SJCRH30 (cell line): ENCODE data around the gene SLC6A18. TPM values are rescaled to one million over a fixed set of nuclear protein-coding genes. Genes with fewer than 3 reads are reported as not detected.

Experiments
- DNase-seq, 2 experiments: peaks; one replicate each; pipeline ENCODE4 v3.0.0-alpha.2; 2015 to 2020
- H3K27ac ChIP-seq: fragments of 250-450 bp; sonication (Bioruptor Pico); 2 replicates; pipeline ENCODE4 v1.5.1; 2020; ENCODE audit warnings: mild to moderate bottlenecking, moderate library complexity
- H3K27me3 ChIP-seq: fragments of 250-450 bp; sonication (Bioruptor Pico); 2 replicates; pipeline ENCODE4 v1.5.1; 2020; ENCODE audit warnings: mild to moderate bottlenecking, moderate library complexity
- H3K36me3 ChIP-seq: fragments of 250-450 bp; sonication (Bioruptor Pico); 2 replicates; pipeline ENCODE4 v1.5.1; 2020; ENCODE audit warnings: mild to moderate bottlenecking, moderate library complexity
- H3K4me1 ChIP-seq: fragments of 250-450 bp; sonication (Bioruptor Pico); 2 replicates; pipeline ENCODE4 v1.5.1; 2020; ENCODE audit warnings: mild to moderate bottlenecking, moderate library complexity
- H3K4me3 ChIP-seq: fragments of 250-450 bp; sonication (Bioruptor Pico); 2 replicates; pipeline ENCODE4 v1.5.1; 2020; ENCODE audit warnings: mild to moderate bottlenecking, moderate library complexity
- H3K9me3 ChIP-seq: fragments of 250-450 bp; sonication (Bioruptor Pico); replicated peaks from 2 replicates; pipeline ENCODE4 v1.5.1; 2020; ENCODE audit warnings: mild to moderate bottlenecking, moderate library complexity
- total RNA-seq: library from RNA; depleted of rRNA; stranded (reverse); fragments of >200 nt; shearing (Covaris generic); gene quantifications from 2 replicates; pipeline ENCODE4 v1.2.3, GENCODE V29; 2014

SLC6A18 gene
- total RNA-seq, 1 experiment from 2014 or later, result not detected

- no peaks in the 10 kb centered on the region for H3K27me3 ChIP-seq
These were observed 10.8 kb upstream of the SLC6A18 start for GRCh38 chr5:1214163-1214935.

DNA sequence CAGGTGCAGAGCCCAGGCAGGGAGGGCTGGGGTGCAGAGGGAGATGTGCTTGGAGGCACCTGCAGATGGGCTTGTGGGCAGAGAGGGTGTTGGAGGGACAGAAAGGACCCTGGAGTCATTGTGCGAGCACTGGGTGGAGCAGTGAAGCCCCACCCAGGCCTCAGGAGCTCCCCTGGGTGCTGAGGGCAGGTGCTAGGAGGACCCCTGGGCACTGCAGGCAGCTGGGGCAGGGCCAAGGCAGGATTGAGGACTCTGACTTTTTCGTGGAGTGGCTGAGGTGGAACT, 10.3 kb upstream of the SLC6A18 start:
- Histone ChIP-seq H3K4me3 (no peak overlapping the region), H3K36me3 (no peaks in the 10 kb centered on the region), H3K27ac (no peak overlapping the region), H3K27me3 (no peaks in the 10 kb centered on the region), H3K9me3 (no peaks in the 10 kb centered on the region), H3K4me1 (no peaks in the 10 kb centered on the region)
- no peak for DNase-seq

More at GRCh38 chr5:1214163-1214935, 10.8 kb upstream of the SLC6A18 start:
- no peaks in the 10 kb centered on the region for H3K9me3 ChIP-seq
- no peaks in the 10 kb centered on the region for H3K4me1 ChIP-seq
- no peak overlapping the region for H3K4me3 ChIP-seq
- H3K27ac ChIP-seq, result no peak overlapping the region
- no peaks in the 10 kb centered on the region for H3K36me3 ChIP-seq
- DNase-seq, result no peak

- no peak overlapping the region for H3K4me3 ChIP-seq
- H3K4me1 ChIP-seq, result no peaks in the 10 kb centered on the region
- no peaks in the 10 kb centered on the region for H3K27me3 ChIP-seq
- no peaks in the 10 kb centered on the region for H3K9me3 ChIP-seq
- no peak overlapping the region for H3K27ac ChIP-seq
- DNase-seq, result no peak
- H3K36me3 ChIP-seq, result no peaks in the 10 kb centered on the region
These were observed 9.7 kb upstream of the SLC6A18 start for GRCh38 chr5:1215320-1216096.

DNA sequence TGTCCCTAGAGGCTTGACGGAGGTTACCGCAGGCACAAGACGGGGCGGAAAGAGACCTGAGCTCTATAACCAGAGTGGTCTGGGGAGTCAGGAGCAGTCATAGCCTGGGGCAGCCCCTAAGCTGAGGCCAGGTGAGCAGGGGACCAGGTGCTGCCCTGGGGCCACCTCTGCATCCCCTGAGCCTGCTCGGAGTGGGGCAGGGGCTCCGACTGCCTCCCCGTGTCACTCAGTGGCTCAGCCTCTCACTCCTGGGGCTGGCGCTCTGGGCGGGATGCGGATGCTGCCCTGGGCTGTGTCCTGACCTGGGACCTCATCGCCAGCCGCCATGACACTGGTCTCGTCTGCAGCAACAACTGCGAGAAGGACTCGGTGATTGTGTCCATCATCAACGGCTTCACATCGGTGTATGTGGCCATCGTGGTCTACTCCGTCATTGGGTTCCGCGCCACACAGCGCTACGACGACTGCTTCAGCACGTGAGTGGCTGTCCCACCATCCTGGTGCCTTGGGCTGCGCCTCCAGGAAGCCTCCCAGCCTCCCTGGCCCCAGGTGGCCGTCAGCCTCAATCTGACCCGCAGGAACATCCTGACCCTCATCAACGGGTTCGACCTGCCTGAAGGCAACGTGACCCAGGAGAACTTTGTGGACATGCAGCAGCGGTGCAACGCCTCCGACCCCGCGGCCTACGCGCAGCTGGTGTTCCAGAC, 8.8 kb upstream of the SLC6A18 start:
- H3K4me3 ChIP-seq, result no peak overlapping the region
- no peaks in the 10 kb centered on the region for H3K9me3 ChIP-seq
- no peak overlapping the region for H3K27ac ChIP-seq
- no peaks in the 10 kb centered on the region for H3K27me3 ChIP-seq
- H3K4me1 ChIP-seq, result no peaks in the 10 kb centered on the region
- no peak for DNase-seq
- H3K36me3 ChIP-seq, result no peaks in the 10 kb centered on the region

GRCh38 chr5:1216918-1217295, 8.3 kb upstream of the SLC6A18 start:
- Histone ChIP-seq H3K27ac (no peak overlapping the region), H3K9me3 (no peaks in the 10 kb centered on the region), H3K4me3 (no peak overlapping the region), H3K36me3 (no peaks in the 10 kb centered on the region), H3K27me3 (no peaks in the 10 kb centered on the region), H3K4me1 (no peaks in the 10 kb centered on the region)
- no peak for DNase-seq

DNA sequence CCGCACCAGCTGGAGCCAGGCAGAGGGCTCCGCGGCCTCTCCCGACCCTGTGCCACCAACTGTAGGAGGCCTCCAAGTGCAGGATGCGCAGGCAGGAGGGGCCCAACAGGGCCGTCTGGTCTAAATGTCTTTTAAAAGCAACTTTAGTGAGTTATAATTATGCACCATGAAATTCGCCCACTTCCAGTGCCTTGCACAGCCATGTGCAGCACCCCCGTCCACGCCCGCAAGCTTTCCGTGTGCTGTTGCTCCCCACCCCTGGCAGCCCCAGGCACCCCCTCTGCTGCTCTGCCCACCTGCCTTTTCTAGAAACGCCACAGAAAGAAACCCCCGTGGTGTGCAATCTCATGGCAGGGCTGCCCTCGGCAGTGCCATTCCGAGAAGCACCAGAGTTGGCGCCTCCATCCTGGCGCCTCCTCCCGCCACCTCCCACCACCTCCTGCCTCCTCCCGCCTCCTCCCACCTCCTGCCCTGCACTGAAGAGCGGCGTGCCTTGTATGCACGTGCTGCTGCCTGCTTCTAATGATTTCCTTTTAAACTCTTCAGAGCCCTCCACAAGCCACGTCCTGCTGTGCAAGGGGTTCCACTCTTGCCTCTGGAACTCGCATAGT, 7.5 kb upstream of the SLC6A18 start:
- Histone ChIP-seq H3K27ac (no peak overlapping the region), H3K4me1 (no peaks in the 10 kb centered on the region), H3K9me3 (no peaks in the 10 kb centered on the region), H3K4me3 (no peak overlapping the region), H3K36me3 (no peaks in the 10 kb centered on the region), H3K27me3 (no peaks in the 10 kb centered on the region)
- no peak for DNase-seq

DNA sequence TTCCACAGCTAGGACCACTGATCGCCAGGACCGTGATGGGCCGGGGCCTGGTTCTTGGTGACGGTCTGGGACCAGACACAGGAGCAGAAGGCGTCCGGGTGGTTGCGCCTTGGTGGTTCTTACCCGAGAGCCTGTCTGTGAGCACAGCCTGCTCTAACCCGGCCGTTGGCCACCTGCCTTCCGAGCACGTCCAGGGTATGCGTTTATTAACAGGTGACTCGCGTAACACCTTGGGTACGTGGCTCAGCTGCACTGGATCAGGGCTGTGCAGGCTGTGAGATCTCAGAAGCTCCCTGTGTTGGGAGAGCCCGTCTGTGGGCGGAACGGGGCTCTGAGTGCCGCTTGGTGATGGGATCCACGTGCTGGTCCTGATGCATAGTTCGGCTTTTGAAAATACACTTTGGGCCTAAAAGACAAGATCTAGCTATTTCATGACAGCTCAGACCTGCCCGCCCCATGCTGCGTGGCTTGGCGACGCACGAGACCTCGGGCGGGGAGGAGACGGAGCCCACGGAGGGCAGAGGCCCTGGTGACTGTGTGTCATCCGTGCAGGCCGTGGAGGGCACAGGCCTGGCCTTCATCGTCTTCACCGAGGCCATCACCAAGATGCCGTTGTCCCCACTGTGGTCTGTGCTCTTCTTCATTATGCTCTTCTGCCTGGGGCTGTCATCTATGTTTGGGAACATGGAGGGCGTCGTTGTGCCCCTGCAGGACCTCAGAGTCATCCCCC, 6.7 kb upstream of the SLC6A18 start:
- Histone ChIP-seq H3K27me3 (no peaks in the 10 kb centered on the region), H3K4me1 (no peaks in the 10 kb centered on the region), H3K4me3 (no peak overlapping the region), H3K9me3 (no peaks in the 10 kb centered on the region), H3K36me3 (no peaks in the 10 kb centered on the region), H3K27ac (no peak overlapping the region)
- no peak for DNase-seq

DNA sequence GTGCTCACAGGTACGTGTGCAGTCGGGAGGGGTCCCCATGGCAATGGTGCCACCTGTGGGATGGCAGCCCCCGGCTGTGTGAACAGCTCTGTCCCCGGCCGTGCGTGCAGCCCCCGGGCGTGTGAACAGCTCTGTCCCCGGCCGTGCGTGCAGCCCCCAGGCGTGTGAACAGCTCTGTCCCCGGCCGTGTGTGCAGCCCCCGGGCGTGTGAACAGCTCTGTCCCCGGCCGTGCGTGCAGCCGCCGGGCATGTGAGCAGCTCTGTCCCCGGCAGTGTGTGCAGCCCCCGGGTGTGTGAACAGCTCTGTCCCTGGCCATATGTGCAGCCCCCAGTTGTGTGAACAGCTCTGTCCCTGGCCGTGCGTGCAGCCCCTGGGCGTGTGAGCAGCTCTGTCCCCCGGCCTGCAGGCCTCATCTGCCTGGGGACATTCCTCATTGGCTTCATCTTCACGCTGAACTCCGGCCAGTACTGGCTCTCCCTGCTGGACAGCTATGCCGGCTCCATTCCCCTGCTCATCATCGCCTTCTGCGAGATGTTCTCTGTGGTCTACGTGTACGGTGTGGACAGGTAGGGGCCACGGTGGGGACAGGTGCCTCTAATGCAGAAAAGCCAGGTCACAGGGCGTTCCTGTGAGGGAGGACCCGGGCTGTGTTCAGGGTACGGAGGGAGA, 5.9 kb upstream of the SLC6A18 start:
- H3K36me3 ChIP-seq, result no peaks in the 10 kb centered on the region
- no peak for DNase-seq
- no peaks in the 10 kb centered on the region for H3K9me3 ChIP-seq
- H3K4me3 ChIP-seq, result no peak overlapping the region
- H3K27ac ChIP-seq, result no peak overlapping the region
- no peaks in the 10 kb centered on the region for H3K27me3 ChIP-seq
- H3K4me1 ChIP-seq, result no peaks in the 10 kb centered on the region

DNA sequence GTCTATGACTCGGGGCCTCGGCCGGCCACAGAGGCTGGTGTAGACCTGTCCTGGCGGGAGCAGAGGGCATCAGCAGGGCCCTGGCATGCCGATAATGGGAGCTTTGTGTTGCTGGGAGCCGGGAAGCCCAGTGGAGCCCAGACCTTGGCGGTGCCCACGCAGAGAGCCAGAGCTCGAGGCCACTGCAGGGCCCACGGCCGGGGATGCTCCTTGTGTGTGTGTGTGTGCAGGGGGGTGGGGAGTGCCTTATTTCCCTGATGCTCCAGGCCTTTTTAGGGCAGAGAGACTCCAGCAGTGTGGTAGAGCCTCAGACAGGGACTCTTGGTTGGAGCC, 5.4 kb upstream of the SLC6A18 start:
- Histone ChIP-seq H3K36me3 (no peaks in the 10 kb centered on the region), H3K27me3 (no peaks in the 10 kb centered on the region), H3K4me1 (no peaks in the 10 kb centered on the region), H3K9me3 (no peaks in the 10 kb centered on the region), H3K4me3 (no peak overlapping the region), H3K27ac (no peak overlapping the region)
- DNase-seq, result no peak

DNA sequence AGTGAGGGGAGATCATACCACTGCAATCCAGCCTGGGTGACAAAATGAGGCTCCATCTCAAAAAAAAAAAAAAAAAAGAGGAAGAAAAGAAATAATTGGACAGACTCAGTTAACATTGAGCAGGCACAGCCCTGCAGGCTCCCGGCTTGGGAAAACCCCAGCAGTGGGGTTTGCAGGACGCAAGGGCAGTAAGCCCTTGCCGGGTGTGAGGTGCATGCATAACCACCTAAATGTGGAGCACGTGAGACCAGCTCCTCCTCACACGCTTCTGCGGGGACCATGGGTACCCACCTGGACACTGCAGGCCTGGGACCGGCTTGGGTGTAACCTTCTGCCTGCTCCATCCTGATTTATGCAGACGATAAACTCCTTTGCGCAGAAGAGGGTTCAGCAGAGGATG, 4.8 kb upstream of the SLC6A18 start:
- DNase-seq, result no peak
- H3K9me3 ChIP-seq, result no peaks in the 10 kb centered on the region
- H3K4me3 ChIP-seq, result no peak overlapping the region
- H3K27ac ChIP-seq, result no peak overlapping the region
- H3K4me1 ChIP-seq, result no peaks in the 10 kb centered on the region
- no peaks in the 10 kb centered on the region for H3K36me3 ChIP-seq
- H3K27me3 ChIP-seq, result no peaks in the 10 kb centered on the region

GRCh38 chr5:1220831-1221230, 4.3 kb upstream of the SLC6A18 start:
- H3K27ac ChIP-seq, result no peak overlapping the region
- H3K27me3 ChIP-seq, result no peaks in the 10 kb centered on the region
- H3K9me3 ChIP-seq, result no peaks in the 10 kb centered on the region
- no peak for DNase-seq
- H3K4me1 ChIP-seq, result no peaks in the 10 kb centered on the region
- H3K36me3 ChIP-seq, result no peaks in the 10 kb centered on the region
- H3K4me3 ChIP-seq, result no peak overlapping the region

DNA sequence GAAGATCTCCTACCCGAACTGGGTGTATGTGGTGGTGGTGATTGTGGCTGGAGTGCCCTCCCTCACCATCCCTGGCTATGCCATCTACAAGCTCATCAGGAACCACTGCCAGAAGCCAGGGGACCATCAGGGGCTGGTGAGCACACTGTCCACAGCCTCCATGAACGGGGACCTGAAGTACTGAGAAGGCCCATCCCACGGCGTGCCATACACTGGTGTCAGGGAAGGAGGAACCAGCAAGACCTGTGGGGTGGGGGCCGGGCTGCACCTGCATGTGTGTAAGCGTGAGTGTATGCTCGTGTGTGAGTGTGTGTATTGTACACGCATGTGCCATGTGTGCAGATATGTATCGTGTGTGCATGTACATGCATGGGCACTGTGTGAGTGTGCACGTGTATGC, 3.5 kb upstream of the SLC6A18 start:
- Histone ChIP-seq H3K27ac (no peak overlapping the region), H3K9me3 (no peaks in the 10 kb centered on the region), H3K27me3 (no peaks in the 10 kb centered on the region), H3K4me1 (no peaks in the 10 kb centered on the region), H3K4me3 (no peak overlapping the region), H3K36me3 (no peaks in the 10 kb centered on the region)
- DNase-seq, result no peak

- no peak for DNase-seq
- Histone ChIP-seq H3K27ac (no peak overlapping the region), H3K4me1 (peaks cover 1% of the 10 kb centered on the region), H3K36me3 (no peaks in the 10 kb centered on the region), H3K4me3 (no peak overlapping the region), H3K9me3 (no peaks in the 10 kb centered on the region), H3K27me3 (no peaks in the 10 kb centered on the region)
These were observed 3.0 kb upstream of the SLC6A18 start for GRCh38 chr5:1222147-1222546.

DNA sequence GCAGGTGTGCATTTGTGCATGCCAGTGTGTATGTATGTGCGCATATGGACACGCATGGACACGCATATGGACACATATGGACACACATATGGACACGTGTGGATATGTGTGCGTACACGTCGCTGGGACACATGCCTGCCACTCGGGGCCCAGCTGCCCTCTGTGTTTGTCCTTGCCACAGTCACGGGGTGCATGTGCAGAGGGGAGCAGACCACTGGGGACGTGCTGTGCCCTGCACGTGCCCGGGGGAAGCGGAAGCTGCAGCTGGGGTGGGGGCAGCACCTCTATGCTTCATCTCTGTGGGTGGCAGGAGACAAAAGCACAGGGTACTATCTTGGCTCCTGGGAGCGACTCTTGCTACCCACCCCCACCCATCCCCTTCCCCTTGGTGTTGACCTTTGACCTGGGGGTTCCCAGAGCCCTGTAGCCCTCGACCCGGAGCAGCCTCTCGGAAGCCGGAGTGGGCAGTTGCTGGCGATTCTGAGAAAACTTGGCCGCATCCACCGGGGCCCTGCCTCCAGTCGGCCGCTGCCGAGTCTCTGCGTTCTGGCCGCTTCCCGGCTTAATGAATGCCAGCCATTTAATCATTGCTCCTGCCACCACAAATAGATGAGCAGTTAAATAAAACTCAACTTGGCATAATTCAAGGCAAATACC, 2.4 kb upstream of the SLC6A18 start:
- H3K36me3 ChIP-seq, result no peaks in the 10 kb centered on the region
- H3K4me1 ChIP-seq, result peaks cover 5% of the 10 kb centered on the region
- H3K4me3 ChIP-seq, result no peak overlapping the region
- H3K27me3 ChIP-seq, result no peaks in the 10 kb centered on the region
- no peak overlapping the region for H3K27ac ChIP-seq
- no peaks in the 10 kb centered on the region for H3K9me3 ChIP-seq
- no peak for DNase-seq
